DND-41 (cell line): Measurements from ENCODE around the gene BCL11B.
"Not testable (repeated sequence)": the region's sequence is repeated elsewhere in the genome, so short reads cannot be mapped to it uniquely, and the experiment has no call there.

Source experiments
- ATAC-seq: fragments of 200-7000 bp; cut with Tn5 transposase; 3 replicates; pipeline ENCODE4 v1.9.1; 2021; ENCODE audit warnings: low read depth; ENCODE audit not compliant: insufficient read depth
- DNase-seq: peaks from one replicate; pipeline ENCODE4 v3.0.0-alpha.2; 2020
- H2AFZ ChIP-seq: 2 replicates; pipeline ENCODE4 v1.6.0; 2012; ENCODE audit warnings: low read depth, low read length
- H3K27ac ChIP-seq: 2 replicates; pipeline ENCODE4 v1.5.1; 2012; ENCODE audit warnings: low read length, inconsistent platforms
- H3K27me3 ChIP-seq: fragments of 200-600 bp; sonication (generic); 2 replicates; pipeline ENCODE4 v1.6.0; 2012; ENCODE audit warnings: low read length, mild to moderate bottlenecking, inconsistent platforms; ENCODE audit not compliant: insufficient read depth, poor library complexity
- H3K36me3 ChIP-seq: 2 replicates; pipeline ENCODE4 v1.5.1; 2012; ENCODE audit warnings: low read length, inconsistent platforms; ENCODE audit not compliant: insufficient read depth
- H3K4me1 ChIP-seq: 2 replicates; pipeline ENCODE4 v1.5.1; 2012; ENCODE audit warnings: mild to moderate bottlenecking, low read length; ENCODE audit not compliant: insufficient read depth
- H3K4me2 ChIP-seq: 2 replicates; pipeline ENCODE4 v1.6.0; 2012; ENCODE audit warnings: mild to moderate bottlenecking, moderate library complexity, low read length, inconsistent platforms; ENCODE audit not compliant: insufficient read depth
- H3K4me3 ChIP-seq, 2 experiments: fragments of 200-600 bp in 1 of 2; shearing (Covaris generic) in 1 of 2; 2 replicates each; pipeline ENCODE4 v1.5.1; 2012 to 2016; ENCODE audit warnings: inconsistent platforms in 2 of 2, low read length in 2 of 2, mild to moderate bottlenecking in 2 of 2, low read depth in 1 of 2, moderate library complexity in 1 of 2
- H3K79me2 ChIP-seq: 2 replicates; pipeline ENCODE4 v1.6.0; 2012; ENCODE audit warnings: low read length, inconsistent platforms; ENCODE audit not compliant: insufficient read depth
- H3K9ac ChIP-seq: 2 replicates; pipeline ENCODE4 v1.6.0; 2012; ENCODE audit warnings: low read depth, mild to moderate bottlenecking, inconsistent platforms, low read length, moderate library complexity
- H3K9me3 ChIP-seq: 2 replicates; pipeline ENCODE4 v1.5.1; 2012; ENCODE audit warnings: low read length, moderate library complexity, mild to moderate bottlenecking, inconsistent platforms; ENCODE audit not compliant: insufficient read depth, severe bottlenecking
- H4K20me1 ChIP-seq: 2 replicates; pipeline ENCODE4 v1.6.0; 2012; ENCODE audit warnings: low read length; ENCODE audit not compliant: insufficient read depth
- CTCF ChIP-seq: IDR thresholded peaks from 2 replicates; pipeline ENCODE4 v1.5.1; 2012; ENCODE audit warnings: borderline replicate concordance, low read length, moderate library complexity, mild to moderate bottlenecking; ENCODE audit not compliant: poor library complexity, severe bottlenecking; ENCODE audit errors: extremely low read depth
- EZH2 ChIP-seq: IDR thresholded peaks from 3 replicates; pipeline ENCODE4 v1.6.1; 2012; ENCODE audit warnings: borderline replicate concordance, low read depth, mild to moderate bottlenecking, moderate library complexity, low read length, inconsistent platforms; ENCODE audit not compliant: severe bottlenecking

The BCL11B gene

GRCh38 chr14:99187858-99188257 is 84.1 kb downstream of the BCL11B start:
- peaks cover 4% of the 10 kb centered on the region; the same call in 1 of the 2 replicates for H3K4me1 ChIP-seq
- H3K4me3 ChIP-seq, result no peak overlapping the region
- TF ChIP-seq EZH2, result no peak
- no peak for TF ChIP-seq CTCF
- H4K20me1 ChIP-seq, result peaks cover 87% of the 10 kb centered on the region
- H3K79me2 ChIP-seq, result peaks cover 98% of the 10 kb centered on the region
- H2AFZ ChIP-seq, result no peak overlapping the region
- no peaks in the 10 kb centered on the region for H3K27me3 ChIP-seq
- no peak overlapping the region for H3K9ac ChIP-seq
- ATAC-seq (no peak), DNase-seq (no peak)
- peaks cover 75% of the 10 kb centered on the region for H3K36me3 ChIP-seq
- no peak overlapping the region for H3K27ac ChIP-seq
- H3K9me3 ChIP-seq, result no peaks in the 10 kb centered on the region
- H3K4me2 ChIP-seq, result no peak overlapping the region

GRCh38 chr14:99186956-99187690 is 84.9 kb downstream of the BCL11B start:
- Histone ChIP-seq H2AFZ (no peak overlapping the region), H3K4me3 (no peak overlapping the region), H3K9ac (no peak overlapping the region), H3K27ac (no peak overlapping the region), H3K4me2 (no peak overlapping the region), H3K27me3 (no peaks in the 10 kb centered on the region), H3K36me3 (peaks cover 75% of the 10 kb centered on the region), H3K9me3 (no peaks in the 10 kb centered on the region), H3K79me2 (peaks cover 98% of the 10 kb centered on the region), H4K20me1 (peaks cover 87% of the 10 kb centered on the region), H3K4me1 (no peaks in the 10 kb centered on the region)
- no peak for ATAC-seq
- DNase-seq, result no peak
- TF ChIP-seq EZH2, result no peak
- no peak for TF ChIP-seq CTCF

DNA sequence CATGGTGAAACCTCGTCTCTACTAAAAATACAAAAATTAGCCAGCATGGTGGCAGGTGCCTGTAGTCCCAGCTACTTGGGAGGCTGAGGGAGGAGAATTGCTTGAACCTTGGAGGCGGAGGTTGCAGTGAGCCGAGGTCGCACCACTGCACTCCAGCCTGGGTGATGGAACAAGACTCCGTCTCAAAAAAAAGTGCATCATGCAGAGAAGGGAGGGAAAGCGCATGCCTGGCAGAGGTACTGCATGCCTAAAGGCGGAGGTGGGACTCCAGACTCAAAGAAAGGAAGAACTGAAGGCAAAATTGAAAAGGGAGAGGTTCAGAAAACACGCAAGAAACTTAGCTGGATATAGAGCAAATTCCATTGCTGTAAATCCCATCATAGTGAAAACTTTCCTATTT is 85.7 kb downstream of the BCL11B start:
- Histone ChIP-seq H4K20me1 (peaks cover 87% of the 10 kb centered on the region), H3K79me2 (peaks cover 98% of the 10 kb centered on the region), H3K36me3 (peaks cover 77% of the 10 kb centered on the region)
- not testable (repeated sequence) for DNase-seq, ATAC-seq, H3K27ac ChIP-seq, H3K27me3 ChIP-seq, H3K9ac ChIP-seq, H3K4me2 ChIP-seq, H3K9me3 ChIP-seq, H2AFZ ChIP-seq, H3K4me1 ChIP-seq, H3K4me3 ChIP-seq

DNA sequence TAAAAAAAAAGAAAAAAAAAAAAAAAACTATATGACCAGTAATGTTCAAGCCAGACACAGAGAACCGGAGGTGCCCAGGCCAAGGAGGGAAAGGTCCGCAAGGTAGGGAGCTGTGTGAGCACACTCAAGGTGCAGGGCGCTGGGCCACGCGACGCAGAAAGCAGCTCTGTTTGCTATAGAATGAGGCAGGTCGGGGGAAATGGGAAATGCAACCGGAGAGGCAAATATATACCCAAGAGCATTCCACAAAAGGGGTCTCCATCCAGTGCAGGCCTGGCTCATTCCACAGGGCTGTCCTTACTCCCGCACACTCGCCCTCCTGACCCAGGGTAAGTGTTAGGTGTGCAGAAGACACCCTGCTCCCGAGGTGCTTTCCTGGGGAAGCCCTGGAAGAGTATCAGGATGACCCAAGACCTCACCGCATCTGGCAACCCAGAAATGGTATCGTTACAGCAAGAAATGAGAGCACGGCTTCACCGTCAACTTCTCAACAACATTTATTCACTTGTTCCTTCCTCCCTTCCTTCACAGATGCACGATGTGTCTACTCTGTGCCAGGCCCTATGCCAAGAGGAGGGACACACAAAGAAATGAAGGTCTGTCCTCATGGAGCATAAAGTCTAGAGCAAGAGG is 86.4 kb downstream of the BCL11B start:
- Histone ChIP-seq H3K79me2 (peaks cover 98% of the 10 kb centered on the region), H3K27ac (no peak overlapping the region), H3K36me3 (peaks cover 78% of the 10 kb centered on the region), H2AFZ (no peak overlapping the region), H4K20me1 (peaks cover 86% of the 10 kb centered on the region), H3K4me3 (no peak overlapping the region), H3K9ac (no peak overlapping the region), H3K27me3 (no peaks in the 10 kb centered on the region), H3K4me1 (no peaks in the 10 kb centered on the region), H3K9me3 (no peaks in the 10 kb centered on the region), H3K4me2 (no peak overlapping the region)
- TF ChIP-seq CTCF (no peak), EZH2 (no peak)
- no peak for DNase-seq
- ATAC-seq, result no peak
